IMR-90 (cell line): ENCODE data around the gene NAP1L5. TPM values are rescaled to one million over a fixed set of nuclear protein-coding genes. Genes with fewer than 3 reads are reported as not detected.

Source experiments
- ATAC-seq: fragments of 200-7000 bp; cut with Tn5 transposase; 2 replicates; pipeline ENCODE4 v1.9.1; 2020; ENCODE audit warnings: low read depth, mild to moderate bottlenecking, moderate library complexity
- BruUV-seq: library from RNA; stranded (reverse); fragments of 400-500 nt; replicated peaks from 2 replicates; lab custom pipeline; 2021; lab: Mats Ljungman, UMichigan
- CTCF ChIA-PET: fragments of 300-600 bp; formaldehyde crosslinking; extraction: SDS; loops from one replicate; lab custom pipeline; 2021; ENCODE audit warnings: antibody characterized with exemption; lab: Yijun Ruan, JAX
- POLR2A ChIA-PET: fragments of 300-600 bp; sonication (Branson Sonifier 250); formaldehyde crosslinking; loops from one replicate; lab custom pipeline; 2022; ENCODE audit warnings: antibody characterized with exemption; ENCODE audit not compliant: unreplicated experiment; lab: Charles Lee
- DNase-seq: peaks from one replicate; pipeline ENCODE4 v3.0.0; 2013
- H2AFZ ChIP-seq: replicated peaks from 2 replicates; pipeline ENCODE3; 2013; ENCODE audit warnings: low read length, mild to moderate bottlenecking; ENCODE audit not compliant: poor library complexity
- H2AK5ac ChIP-seq: 2 replicates; pipeline ENCODE4 v1.6.1; 2013; ENCODE audit warnings: low read depth, low read length, inconsistent platforms
- H2AK9ac ChIP-seq: replicated peaks from 2 replicates; pipeline ENCODE3; 2013; ENCODE audit warnings: mild to moderate bottlenecking, low read depth, low read length, moderate library complexity; ENCODE audit not compliant: poor library complexity
- H2BK120ac ChIP-seq: 2 replicates; pipeline ENCODE4 v1.6.1; 2013; ENCODE audit warnings: low read depth, low read length, inconsistent platforms
- H2BK15ac ChIP-seq: 3 replicates; pipeline ENCODE4 v1.6.1; 2013; ENCODE audit warnings: low read depth, low read length, inconsistent platforms
- H2BK20ac ChIP-seq: 2 replicates; pipeline ENCODE4 v1.6.1; 2013; ENCODE audit warnings: low read depth, mild to moderate bottlenecking, inconsistent platforms, low read length, moderate library complexity
- H2BK5ac ChIP-seq: 2 replicates; pipeline ENCODE4 v1.6.1; 2013; ENCODE audit warnings: mild to moderate bottlenecking, low read depth, low read length, inconsistent platforms; ENCODE audit not compliant: poor library complexity, severe bottlenecking
- H3K14ac ChIP-seq: replicated peaks from 2 replicates; pipeline ENCODE4 v1.6.1; 2013; ENCODE audit warnings: low read depth, low read length, inconsistent platforms
- H3K18ac ChIP-seq: 2 replicates; pipeline ENCODE4 v1.6.1; 2013; ENCODE audit warnings: low read depth, low read length, control low read depth
- H3K23ac ChIP-seq: 2 replicates; pipeline ENCODE4 v1.6.1; 2013; ENCODE audit warnings: low read depth, low read length, inconsistent platforms
- H3K27ac ChIP-seq: 2 replicates; pipeline ENCODE4 v1.5.1; 2013; ENCODE audit warnings: mild to moderate bottlenecking, control low read depth, low read length; ENCODE audit not compliant: insufficient read depth
- H3K27me3 ChIP-seq: 2 replicates; pipeline ENCODE4 v1.6.1; 2013; ENCODE audit warnings: low read length; ENCODE audit not compliant: control insufficient read depth, insufficient read depth
- H3K36me3 ChIP-seq: 2 replicates; pipeline ENCODE4 v1.6.1; 2013; ENCODE audit warnings: low read length, mixed read lengths; ENCODE audit not compliant: control insufficient read depth, insufficient read depth
- H3K4ac ChIP-seq: 2 replicates; pipeline ENCODE4 v1.6.1; 2013; ENCODE audit warnings: low read depth, low read length, inconsistent platforms
- H3K4me1 ChIP-seq: 2 replicates; pipeline ENCODE4 v1.6.1; 2013; ENCODE audit warnings: low read length, mixed read lengths; ENCODE audit not compliant: control insufficient read depth, insufficient read depth
- H3K4me2 ChIP-seq: 2 replicates; pipeline ENCODE4 v1.6.1; 2013; ENCODE audit warnings: low read depth, mild to moderate bottlenecking, control low read depth, low read length, moderate library complexity
- H3K4me3 ChIP-seq: 2 replicates; pipeline ENCODE4 v1.5.1; 2013; ENCODE audit warnings: low read depth, mild to moderate bottlenecking, control low read depth, low read length, moderate library complexity; ENCODE audit not compliant: insufficient read depth
- H3K56ac ChIP-seq: 2 replicates; pipeline ENCODE4 v1.6.1; 2013; ENCODE audit warnings: low read length, inconsistent platforms; ENCODE audit not compliant: insufficient read depth; ENCODE audit errors: extremely low read depth
- H3K79me1 ChIP-seq, 2 experiments: 2 replicates each; pipeline ENCODE4 v1.6.1; 2013; ENCODE audit warnings: low read length in 2 of 2, inconsistent platforms in 1 of 2, low read depth in 1 of 2
- H3K9ac ChIP-seq: 2 replicates; pipeline ENCODE4 v1.6.1; 2013; ENCODE audit warnings: low read depth, low read length, control low read depth
- H3K9me1 ChIP-seq: 2 replicates; pipeline ENCODE4 v1.6.1; 2013; ENCODE audit warnings: low read length, inconsistent platforms; ENCODE audit not compliant: insufficient read depth
- H3K9me3 ChIP-seq: 2 replicates; pipeline ENCODE4 v1.6.1; 2013; ENCODE audit warnings: low read length; ENCODE audit not compliant: control insufficient read depth, insufficient read depth
- H4K20me1 ChIP-seq: 2 replicates; pipeline ENCODE4 v1.6.1; 2013; ENCODE audit warnings: low read length, inconsistent platforms; ENCODE audit not compliant: insufficient read depth
- H4K5ac ChIP-seq: 2 replicates; pipeline ENCODE4 v1.6.1; 2013; ENCODE audit warnings: mild to moderate bottlenecking, low read depth, low read length, control low read depth
- H4K8ac ChIP-seq, 2 experiments: 2 replicates each; pipeline ENCODE4 v1.6.1; 2013; ENCODE audit warnings: low read depth in 2 of 2, low read length in 2 of 2, control low read depth in 1 of 2, inconsistent platforms in 1 of 2
- H4K91ac ChIP-seq: 2 replicates; pipeline ENCODE4 v1.6.1; 2013; ENCODE audit warnings: low read depth, low read length, inconsistent platforms; ENCODE audit not compliant: insufficient read depth
- CHD1 ChIP-seq: IDR thresholded peaks from 2 replicates; pipeline ENCODE4 v1.6.1; 2012; ENCODE audit warnings: low read depth, low read length, improper control_type of control experiment
- CTCF ChIP-seq: conservative IDR thresholded peaks from 2 replicates; pipeline ENCODE4 v1.5.1; 2012; ENCODE audit warnings: mild to moderate bottlenecking, low read depth, low read length, improper control_type of control experiment
- NFE2L2 ChIP-seq: fragments of 150-350 bp; IDR thresholded peaks from 2 replicates; pipeline ENCODE4 v1.6.1; 2016; ENCODE audit warnings: low read depth, mild to moderate bottlenecking, low read length
- RFX5 ChIP-seq: IDR thresholded peaks from 2 replicates; pipeline ENCODE4 v1.8.0; 2012; ENCODE audit warnings: low read depth, mild to moderate bottlenecking, low read length, moderate library complexity
- WGBS, 2 experiments: methylation state at CpG; one replicate each; pipeline versions ENCODE4 v1.1.5 to v1.1.7; 2013; ENCODE audit warnings: missing lambda C conversion rate in 2 of 2; ENCODE audit not compliant: insufficient read length in 1 of 2; ENCODE audit errors: extremely low coverage in 2 of 2; 5-methylcytosine and 5-hydroxymethylcytosine counted together
- dilution Hi-C: fragments of 300-500 bp; cut with HindIII; formaldehyde crosslinking; loops from one replicate; pipeline ENCODE4 v1.14.3; 2018; ENCODE audit warnings: low sequenced_read_pairs; ENCODE audit not compliant: unreplicated experiment
- in situ Hi-C: fragments of 300-500 bp; cut with MboI; formaldehyde crosslinking; loops from 3 replicates; pipeline ENCODE4 v1.14.3; 2019; ENCODE audit warnings: low sequenced_read_pairs, inconsistent platforms, mixed read lengths
- intact Hi-C: fragments of 100-400 bp; cut with micrococcal nuclease; formaldehyde crosslinking; loops from 2 replicates; pipeline ENCODE4 v1.10.0; 2022
- polyA plus RNA-seq, 3 experiments: library from polyadenylated mRNA; depleted of rRNA; stranded (reverse); fragments of >200 nt; gene quantifications; 2 replicates each; pipeline ENCODE4 v1.2.3, GENCODE V29; 2012; ENCODE audit warnings: low replicate concordance in 1 of 3
- total RNA-seq: library from RNA; depleted of rRNA; stranded (reverse); fragments of >200 nt; gene quantifications from 2 replicates; pipeline ENCODE4 v1.2.3, GENCODE V29; 2012

The NAP1L5 gene
- total and polyA plus RNA-seq, 2 of the 4 experiments (the other 2 are of a cell fraction): 3.9 to 5.3 TPM

- H3K18ac ChIP-seq: no peak overlapping the region
- no peak overlapping the region for H4K5ac ChIP-seq
- H3K9me3 ChIP-seq: no peaks in the 10 kb centered on the region
- H3K4me3 ChIP-seq: no peak overlapping the region
- H2BK20ac ChIP-seq: no peak overlapping the region
- no peak overlapping the region for H2AFZ ChIP-seq
- no peak overlapping the region for H4K91ac ChIP-seq
- H3K23ac ChIP-seq: no peak overlapping the region
- no peaks in the 10 kb centered on the region for H3K27me3 ChIP-seq
- TF ChIP-seq CTCF (no peak), CHD1 (no peak), RFX5 (no peak), NFE2L2 (no peak)
- intact Hi-C loops: no loop called here
- H3K56ac ChIP-seq: no peak overlapping the region
- H2BK5ac ChIP-seq: no peak overlapping the region
- no peak overlapping the region for H3K4ac ChIP-seq
- H4K8ac ChIP-seq: no peak overlapping the region
- no peak for ATAC-seq
- peaks cover 5% of the 10 kb centered on the region; the same call in 1 of the 2 replicates for H3K9me1 ChIP-seq
- no peak overlapping the region for H2AK5ac ChIP-seq
- in situ Hi-C loops: no loop called here
- no TSS peak for BruUV-seq
- no peak overlapping the region for H3K27ac ChIP-seq
- WGBS, 2 experiments: no CpG with 5 or more reads among the region's 2 CpGs
- ChIA-PET POLR2A (no interaction called here), CTCF (no interaction called here)
- H3K14ac ChIP-seq: no peak overlapping the region
- no peak overlapping the region for H3K9ac ChIP-seq
- H3K79me1 ChIP-seq: no peaks in the 10 kb centered on the region
- H3K36me3 ChIP-seq: peaks cover 39% of the 10 kb centered on the region
- H2BK15ac ChIP-seq: no peak overlapping the region
- no peak overlapping the region for H2BK120ac ChIP-seq
- H3K4me2 ChIP-seq: no peak overlapping the region
- H4K20me1 ChIP-seq: no peaks in the 10 kb centered on the region
- dilution Hi-C loops: no loop called here
- DNase-seq: no peak
- H2AK9ac ChIP-seq: no peak overlapping the region
- H3K4me1 ChIP-seq: no peaks in the 10 kb centered on the region
These were observed 26.8 kb upstream of the NAP1L5 start for GRCh38 chr4:88724406-88724805.
